ENCODE results near the gene GCLC. TPM values are rescaled to one million over a fixed set of nuclear protein-coding genes. Genes with fewer than 3 reads are reported as not detected.

The GCLC gene
- total RNA-seq, 1 donor from 2014 or later: 26.0 TPM

DNA sequence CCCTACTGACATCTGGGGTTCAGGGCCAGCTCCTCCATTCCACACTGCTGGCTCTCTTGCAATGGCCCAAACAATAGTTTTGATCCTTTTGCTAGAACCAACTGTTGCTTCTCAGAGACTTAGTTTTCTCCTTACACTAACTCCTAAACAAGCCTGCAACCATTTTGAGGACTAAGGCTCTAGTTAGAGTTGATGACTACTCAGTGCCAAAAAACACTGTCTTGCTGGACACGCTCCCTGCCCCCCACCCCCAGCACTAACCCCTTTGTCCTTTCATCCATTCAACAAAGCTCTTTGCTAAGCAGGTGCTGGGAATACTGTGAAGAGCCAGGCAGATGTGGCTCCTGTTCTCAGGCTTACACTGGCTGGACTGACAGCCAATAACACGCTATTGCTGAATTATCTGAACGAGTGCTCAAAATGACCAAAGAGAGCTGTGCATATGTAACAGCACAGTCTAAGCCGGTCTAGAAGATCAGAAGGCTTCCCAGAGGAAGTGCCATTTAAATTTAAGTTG lies 17.6 kb downstream of the GCLC start:
- peaks cover 58% of the 10 kb centered on the region for H3K4me1 Mint-ChIP-seq
- peak overlapping the region; percentile 55 for H3K27ac Mint-ChIP-seq
- Histone ChIP-seq H4K20me1 (ENCODE audit: low read depth) (peaks cover 14% of the 10 kb centered on the region), H3K27ac (no peak overlapping the region), H3K9ac (no peak overlapping the region), H3K4me2 (peak overlapping the region; percentile 69), H2AFZ (replicated peaks) (no peak overlapping the region), H3F3A (ENCODE audit: low read depth) (peaks cover 27% of the 10 kb centered on the region), H3K79me2 (ENCODE audit: low read depth) (peaks cover 94% of the 10 kb centered on the region), H3K4me3 (peak overlapping the region; percentile 19), H3K4me1 (peaks cover 72% of the 10 kb centered on the region), H3K36me3 (no peaks in the 10 kb centered on the region), H3K27me3 (no peaks in the 10 kb centered on the region), H3K9me3 (ENCODE audit: low read depth) (no peaks in the 10 kb centered on the region)
- H3K27me3 Mint-ChIP-seq (ENCODE audit: insufficient read depth, low read depth): no peaks in the 10 kb centered on the region
- peak; percentile 54 for DNase-seq (ENCODE audit: low spot score)
- TF ChIP-seq EZH2 (IDR thresholded peaks at IDR 0.05): no peak
- no peak for TF ChIP-seq CTCF (IDR thresholded peaks at IDR 0.05)
- no peak for TF ChIP-seq EZH2phosphoT487 (IDR thresholded peaks at IDR 0.05)
- no peaks in the 10 kb centered on the region for H3K9me3 Mint-ChIP-seq
- H3K36me3 Mint-ChIP-seq: no peaks in the 10 kb centered on the region
- H3K4me3 Mint-ChIP-seq: no peak overlapping the region

GRCh38 chr6:53526000-53526399 lies 18.9 kb downstream of the GCLC start:
- Histone ChIP-seq H3K4me1 (peaks cover 59% of the 10 kb centered on the region), H3F3A (ENCODE audit: low read depth) (peaks cover 27% of the 10 kb centered on the region), H4K20me1 (ENCODE audit: low read depth) (peaks cover 11% of the 10 kb centered on the region), H3K27me3 (no peaks in the 10 kb centered on the region), H3K4me2 (no peak overlapping the region), H3K79me2 (ENCODE audit: low read depth) (peaks cover 81% of the 10 kb centered on the region), H3K4me3 (no peak overlapping the region), H2AFZ (replicated peaks) (no peak overlapping the region), H3K9ac (no peak overlapping the region), H3K36me3 (no peaks in the 10 kb centered on the region), H3K27ac (no peak overlapping the region), H3K9me3 (ENCODE audit: low read depth) (no peaks in the 10 kb centered on the region)
- H3K4me3 Mint-ChIP-seq: no peak overlapping the region
- H3K36me3 Mint-ChIP-seq: no peaks in the 10 kb centered on the region
- no peak overlapping the region for H3K27ac Mint-ChIP-seq
- TF ChIP-seq EZH2 (IDR thresholded peaks at IDR 0.05) (no peak), CTCF (IDR thresholded peaks at IDR 0.05) (no peak), EZH2phosphoT487 (IDR thresholded peaks at IDR 0.05) (no peak)
- DNase-seq (ENCODE audit: low spot score): no peak
- no peaks in the 10 kb centered on the region for H3K27me3 Mint-ChIP-seq (ENCODE audit: insufficient read depth, low read depth)
- no peaks in the 10 kb centered on the region for H3K9me3 Mint-ChIP-seq
- H3K4me1 Mint-ChIP-seq: peaks cover 44% of the 10 kb centered on the region

DNA sequence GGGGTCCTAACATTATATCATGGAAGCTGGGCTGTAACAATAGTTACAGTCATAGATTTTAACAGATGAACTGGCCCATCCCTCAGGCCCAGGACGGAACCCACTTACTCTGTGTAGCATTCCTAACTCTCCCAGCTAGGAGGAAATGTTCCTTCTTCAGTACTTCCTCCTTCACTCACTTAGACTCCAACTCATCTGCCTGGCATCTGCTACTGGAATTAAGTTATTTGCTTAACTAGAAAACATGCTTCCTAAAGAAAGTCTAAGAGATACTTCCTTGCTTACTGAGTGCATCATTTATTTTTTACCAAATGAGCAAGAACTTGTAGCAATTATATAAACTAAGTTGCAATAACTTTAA lies 20.5 kb downstream of the GCLC start:
- no peak overlapping the region for H2AFZ ChIP-seq (replicated peaks)
- no peak overlapping the region for H3K4me2 ChIP-seq
- no peak overlapping the region for H3K4me3 Mint-ChIP-seq
- H3K9me3 Mint-ChIP-seq: no peaks in the 10 kb centered on the region
- H3F3A ChIP-seq (ENCODE audit: low read depth): peaks cover 14% of the 10 kb centered on the region
- no peaks in the 10 kb centered on the region for H4K20me1 ChIP-seq (ENCODE audit: low read depth)
- H3K4me1 Mint-ChIP-seq: peaks cover 29% of the 10 kb centered on the region
- peaks cover 4% of the 10 kb centered on the region for H3K36me3 Mint-ChIP-seq
- H3K9me3 ChIP-seq (ENCODE audit: low read depth): no peaks in the 10 kb centered on the region
- no peak for TF ChIP-seq EZH2phosphoT487 (IDR thresholded peaks at IDR 0.05)
- TF ChIP-seq CTCF (IDR thresholded peaks at IDR 0.05): no peak
- no peak for TF ChIP-seq EZH2 (IDR thresholded peaks at IDR 0.05)
- H3K27ac ChIP-seq: no peak overlapping the region
- DNase-seq (ENCODE audit: low spot score): no peak
- H3K79me2 ChIP-seq (ENCODE audit: low read depth): peaks cover 70% of the 10 kb centered on the region
- no peak overlapping the region for H3K27ac Mint-ChIP-seq
- no peaks in the 10 kb centered on the region for H3K27me3 ChIP-seq
- H3K4me1 ChIP-seq: peaks cover 43% of the 10 kb centered on the region
- no peaks in the 10 kb centered on the region for H3K36me3 ChIP-seq
- no peaks in the 10 kb centered on the region for H3K27me3 Mint-ChIP-seq (ENCODE audit: insufficient read depth, low read depth)
- H3K4me3 ChIP-seq: no peak overlapping the region
- no peak overlapping the region for H3K9ac ChIP-seq

Data from neural progenitor cell (in vitro differentiated cells).